ENCODE results near the gene C12orf75. TPM values are rescaled to one million over a fixed set of nuclear protein-coding genes. Genes with fewer than 3 reads are reported as not detected.
"Not testable (repeated sequence)": the region's sequence is repeated elsewhere in the genome, so short reads cannot be mapped to it uniquely, and the experiment has no call there.

Gene C12orf75
- total RNA-seq, 1 donor from 2014 or later = 163 TPM

GRCh38 chr12:105301696-105302095 is 28.8 kb upstream of the C12orf75 start:
- Mint-ChIP-seq H3K4me1 (ENCODE audit: low read depth, unreplicated experiment) (no peaks in the 10 kb centered on the region), H3K27ac (ENCODE audit: unreplicated experiment) (no peak overlapping the region), H3K9me3 (ENCODE audit: unreplicated experiment) (peaks cover 25% of the 10 kb centered on the region), H3K4me3 (ENCODE audit: unreplicated experiment) (no peak overlapping the region), H3K36me3 (ENCODE audit: low read depth, unreplicated experiment) (peaks cover 2% of the 10 kb centered on the region), H3K27me3 (ENCODE audit: low read depth, unreplicated experiment) (peaks cover 3% of the 10 kb centered on the region)
- Histone ChIP-seq H2AFZ (ENCODE audit: low read depth, low read length) (no peak overlapping the region), H3K9ac (ENCODE audit: low read length) (no peak overlapping the region), H3K27ac (ENCODE audit: low read depth, low read length) (no peak overlapping the region), H3K4me3 (ENCODE audit: insufficient read depth, low read depth, low read length) (no peak overlapping the region), H3K79me2 (ENCODE audit: insufficient read depth, low read length) (no peaks in the 10 kb centered on the region), H3K4me2 (ENCODE audit: low read length) (no peak overlapping the region), H4K20me1 (ENCODE audit: insufficient read depth, low read length) (no peaks in the 10 kb centered on the region), H3K9me3 (ENCODE audit: insufficient read depth, low read depth, low read length) (no peaks in the 10 kb centered on the region), H3K36me3 (ENCODE audit: insufficient read depth, low read length) (no peaks in the 10 kb centered on the region), H3K4me1 (ENCODE audit: insufficient read depth, low read length) (no peaks in the 10 kb centered on the region), H3K27me3 (ENCODE audit: insufficient read depth, low read length) (no peaks in the 10 kb centered on the region)
- TF ChIP-seq, protein P1, sequence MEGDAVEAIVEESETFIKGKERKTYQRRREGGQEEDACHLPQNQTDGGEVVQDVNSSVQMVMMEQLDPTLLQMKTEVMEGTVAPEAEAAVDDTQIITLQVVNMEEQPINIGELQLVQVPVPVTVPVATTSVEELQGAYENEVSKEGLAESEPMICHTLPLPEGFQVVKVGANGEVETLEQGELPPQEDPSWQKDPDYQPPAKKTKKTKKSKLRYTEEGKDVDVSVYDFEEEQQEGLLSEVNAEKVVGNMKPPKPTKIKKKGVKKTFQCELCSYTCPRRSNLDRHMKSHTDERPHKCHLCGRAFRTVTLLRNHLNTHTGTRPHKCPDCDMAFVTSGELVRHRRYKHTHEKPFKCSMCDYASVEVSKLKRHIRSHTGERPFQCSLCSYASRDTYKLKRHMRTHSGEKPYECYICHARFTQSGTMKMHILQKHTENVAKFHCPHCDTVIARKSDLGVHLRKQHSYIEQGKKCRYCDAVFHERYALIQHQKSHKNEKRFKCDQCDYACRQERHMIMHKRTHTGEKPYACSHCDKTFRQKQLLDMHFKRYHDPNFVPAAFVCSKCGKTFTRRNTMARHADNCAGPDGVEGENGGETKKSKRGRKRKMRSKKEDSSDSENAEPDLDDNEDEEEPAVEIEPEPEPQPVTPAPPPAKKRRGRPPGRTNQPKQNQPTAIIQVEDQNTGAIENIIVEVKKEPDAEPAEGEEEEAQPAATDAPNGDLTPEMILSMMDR (IDR thresholded peaks at IDR 0.05; ENCODE audit: insufficient read depth, low read depth, low read length) = no peak
- TF ChIP-seq EZH2 (IDR thresholded peaks at IDR 0.05; ENCODE audit: insufficient read depth, low read length) = no peak
- no peak for DNase-seq (ENCODE audit: low read depth)
- no peak for FAIRE-seq

GRCh38 chr12:105302986-105303385 is 27.5 kb upstream of the C12orf75 start:
- not testable (repeated sequence) for H3K27me3 Mint-ChIP-seq (ENCODE audit: low read depth, unreplicated experiment); H3K4me3 Mint-ChIP-seq (ENCODE audit: unreplicated experiment); H3K4me1 ChIP-seq (ENCODE audit: insufficient read depth, low read length); DNase-seq (ENCODE audit: low read depth); H3K27ac ChIP-seq (ENCODE audit: low read depth, low read length); H3K36me3 ChIP-seq (ENCODE audit: insufficient read depth, low read length); H3K36me3 Mint-ChIP-seq (ENCODE audit: low read depth, unreplicated experiment); H2AFZ ChIP-seq (ENCODE audit: low read depth, low read length); H3K9me3 ChIP-seq (ENCODE audit: insufficient read depth, low read depth, low read length); H3K27me3 ChIP-seq (ENCODE audit: insufficient read depth, low read length); H3K4me1 Mint-ChIP-seq (ENCODE audit: low read depth, unreplicated experiment); H3K27ac Mint-ChIP-seq (ENCODE audit: unreplicated experiment); H3K79me2 ChIP-seq (ENCODE audit: insufficient read depth, low read length); H3K4me2 ChIP-seq (ENCODE audit: low read length); H3K9ac ChIP-seq (ENCODE audit: low read length); H4K20me1 ChIP-seq (ENCODE audit: insufficient read depth, low read length); H3K4me3 ChIP-seq (ENCODE audit: insufficient read depth, low read depth, low read length); FAIRE-seq
- H3K9me3 Mint-ChIP-seq (ENCODE audit: unreplicated experiment) = peaks cover 25% of the 10 kb centered on the region

GRCh38 chr12:105304626-105305025 is 25.9 kb upstream of the C12orf75 start:
- not testable (repeated sequence) for H3K36me3 Mint-ChIP-seq (ENCODE audit: low read depth, unreplicated experiment); H3K36me3 ChIP-seq (ENCODE audit: insufficient read depth, low read length); H3K4me3 ChIP-seq (ENCODE audit: insufficient read depth, low read depth, low read length); H3K4me3 Mint-ChIP-seq (ENCODE audit: unreplicated experiment); H4K20me1 ChIP-seq (ENCODE audit: insufficient read depth, low read length); H3K27ac Mint-ChIP-seq (ENCODE audit: unreplicated experiment); H3K9me3 ChIP-seq (ENCODE audit: insufficient read depth, low read depth, low read length); H3K27me3 ChIP-seq (ENCODE audit: insufficient read depth, low read length); DNase-seq (ENCODE audit: low read depth); H3K9ac ChIP-seq (ENCODE audit: low read length); FAIRE-seq; H2AFZ ChIP-seq (ENCODE audit: low read depth, low read length); H3K4me1 Mint-ChIP-seq (ENCODE audit: low read depth, unreplicated experiment); H3K79me2 ChIP-seq (ENCODE audit: insufficient read depth, low read length); H3K27ac ChIP-seq (ENCODE audit: low read depth, low read length); H3K4me2 ChIP-seq (ENCODE audit: low read length); H3K27me3 Mint-ChIP-seq (ENCODE audit: low read depth, unreplicated experiment); H3K4me1 ChIP-seq (ENCODE audit: insufficient read depth, low read length)
- H3K9me3 Mint-ChIP-seq (ENCODE audit: unreplicated experiment) = peaks cover 17% of the 10 kb centered on the region

- not testable (repeated sequence) for H3K4me1 Mint-ChIP-seq (ENCODE audit: low read depth, unreplicated experiment); H3K4me3 ChIP-seq (ENCODE audit: insufficient read depth, low read depth, low read length); FAIRE-seq; H3K9me3 ChIP-seq (ENCODE audit: insufficient read depth, low read depth, low read length); H3K36me3 Mint-ChIP-seq (ENCODE audit: low read depth, unreplicated experiment); H3K4me2 ChIP-seq (ENCODE audit: low read length); H3K79me2 ChIP-seq (ENCODE audit: insufficient read depth, low read length); H4K20me1 ChIP-seq (ENCODE audit: insufficient read depth, low read length); H2AFZ ChIP-seq (ENCODE audit: low read depth, low read length); H3K27ac ChIP-seq (ENCODE audit: low read depth, low read length); H3K27me3 ChIP-seq (ENCODE audit: insufficient read depth, low read length); H3K9ac ChIP-seq (ENCODE audit: low read length); H3K4me3 Mint-ChIP-seq (ENCODE audit: unreplicated experiment); H3K4me1 ChIP-seq (ENCODE audit: insufficient read depth, low read length); DNase-seq (ENCODE audit: low read depth); H3K27me3 Mint-ChIP-seq (ENCODE audit: low read depth, unreplicated experiment); H3K36me3 ChIP-seq (ENCODE audit: insufficient read depth, low read length)
- H3K27ac Mint-ChIP-seq (ENCODE audit: unreplicated experiment) = peak overlapping the region; percentile 68
- peaks cover 15% of the 10 kb centered on the region for H3K9me3 Mint-ChIP-seq (ENCODE audit: unreplicated experiment)
Measured at GRCh38 chr12:105307601-105308314, 22.7 kb upstream of the C12orf75 start.

DNA sequence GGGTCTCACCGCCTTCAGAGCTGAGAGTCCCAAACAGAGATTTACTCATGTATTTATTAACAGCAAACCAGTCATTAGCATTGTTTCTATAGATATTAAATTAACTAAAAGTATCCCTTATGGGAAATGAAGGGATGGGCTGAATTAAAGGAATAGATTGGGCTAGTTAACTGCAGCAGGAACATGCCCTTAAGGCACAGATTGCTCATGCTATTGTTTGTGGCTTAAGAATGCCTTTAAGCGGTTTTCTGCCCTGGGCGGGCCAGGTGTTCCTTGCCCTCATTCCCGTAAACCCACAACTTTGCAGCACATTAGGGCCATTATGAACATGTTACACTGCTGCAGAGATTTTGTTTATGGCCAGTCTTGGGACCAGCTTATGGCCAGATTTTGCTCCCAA is 21.7 kb upstream of the C12orf75 start:
- H3K9ac ChIP-seq (ENCODE audit: low read length); H3K4me2 ChIP-seq (ENCODE audit: low read length); H3K4me1 ChIP-seq (ENCODE audit: insufficient read depth, low read length); H3K9me3 ChIP-seq (ENCODE audit: insufficient read depth, low read depth, low read length); H3K4me3 Mint-ChIP-seq (ENCODE audit: unreplicated experiment); FAIRE-seq; H2AFZ ChIP-seq (ENCODE audit: low read depth, low read length); H3K27me3 Mint-ChIP-seq (ENCODE audit: low read depth, unreplicated experiment); H3K27me3 ChIP-seq (ENCODE audit: insufficient read depth, low read length); H3K4me1 Mint-ChIP-seq (ENCODE audit: low read depth, unreplicated experiment); H3K36me3 Mint-ChIP-seq (ENCODE audit: low read depth, unreplicated experiment); DNase-seq (ENCODE audit: low read depth); H3K79me2 ChIP-seq (ENCODE audit: insufficient read depth, low read length); H3K4me3 ChIP-seq (ENCODE audit: insufficient read depth, low read depth, low read length); H3K27ac Mint-ChIP-seq (ENCODE audit: unreplicated experiment); H3K27ac ChIP-seq (ENCODE audit: low read depth, low read length); H4K20me1 ChIP-seq (ENCODE audit: insufficient read depth, low read length); H3K36me3 ChIP-seq (ENCODE audit: insufficient read depth, low read length): not testable (repeated sequence)
- peaks cover 16% of the 10 kb centered on the region for H3K9me3 Mint-ChIP-seq (ENCODE audit: unreplicated experiment)

Measured in astrocyte (in vitro differentiated cells and primary cell).